Head of caudate nucleus (tissue), 42 donors: Measurements from ENCODE around the gene CDC42EP4.
A peak's percentile ranks its signal among the peaks of the same experiment; 100 is the strongest.

Experiments used
- DNase-seq, 42 donors: peaks; one replicate each; pipeline versions ENCODE4 v3.0.0 to v3.0.0-alpha.2; 2020 to 2021; ENCODE audit warnings: mixed read lengths in 7 of 42
- intact Hi-C: fragments of 100-400 bp; cut with DNase I; formaldehyde crosslinking; loops from one replicate; pipeline ENCODE4 v1.15.0; 2022

The CDC42EP4 gene

GRCh38 chr17:73311781-73312641 lies at the start of gene CDC42EP4:
CDC42EP4 (minus strand) TSS chr17:73312001; CDS start chr17:73286500, 25,501 bp downstream.
- DNase-seq, result peak; percentile 89 to 98 (median 95)
- intact Hi-C loops, result loop anchor here (2.0 kb wide), 1 partner anchor 31 kb away; no protein-coding TSS in a partner anchor

DNA sequence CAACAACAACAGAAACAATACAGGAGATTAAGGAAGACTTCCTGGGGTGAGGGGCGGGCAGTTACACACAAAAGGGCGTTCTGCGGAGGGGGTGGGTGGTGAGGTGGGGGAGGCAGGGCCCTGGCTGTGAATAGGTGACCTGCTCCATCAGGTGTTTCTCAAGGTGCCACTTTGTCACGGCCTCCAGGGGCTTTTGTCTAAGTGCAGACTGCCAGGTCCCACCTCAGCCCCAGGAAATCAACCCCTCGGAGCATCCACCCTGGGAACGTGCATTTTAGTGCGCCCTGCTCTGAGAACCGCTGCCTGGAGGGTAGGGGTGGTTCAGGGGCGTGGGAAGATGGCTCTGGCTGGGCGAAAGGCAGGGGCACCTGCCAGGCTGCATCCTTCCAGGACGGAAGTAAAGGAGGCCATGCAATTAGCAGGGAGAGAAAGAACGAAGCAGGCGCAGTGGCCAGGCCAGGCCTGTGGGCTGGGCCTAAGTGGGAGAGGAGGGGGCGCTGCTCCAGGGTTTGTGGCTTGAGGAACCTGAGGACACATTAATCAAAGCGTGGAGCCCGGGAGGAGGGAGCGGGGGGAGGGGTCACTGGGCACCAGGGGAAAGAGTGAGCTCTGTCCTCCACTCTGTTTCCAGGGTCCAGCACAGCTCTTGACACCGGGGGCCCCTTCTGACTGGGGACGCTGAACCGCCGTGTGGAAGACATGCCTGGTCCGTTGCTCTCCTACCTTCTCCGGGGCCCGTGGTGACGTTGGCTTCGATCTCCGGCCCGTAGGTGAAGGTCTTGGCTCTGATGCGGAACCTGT lies 49.4 kb upstream of the CDC42EP4 start:
- intact Hi-C loops, result loop anchor here (10.0 kb wide), 1 partner anchor 166 kb away; the partner anchor contains the start of gene COG1
- no peak for DNase-seq

- peak in 5 of 42 donors; percentile 40 to 55 (median 44) for DNase-seq
- intact Hi-C loops, result loop anchor here (10.0 kb wide), 1 partner anchor 165 kb away; the partner anchor contains the start of gene COG1
These were observed 48.2 kb upstream of the CDC42EP4 start for GRCh38 chr17:73359987-73360410.

DNA sequence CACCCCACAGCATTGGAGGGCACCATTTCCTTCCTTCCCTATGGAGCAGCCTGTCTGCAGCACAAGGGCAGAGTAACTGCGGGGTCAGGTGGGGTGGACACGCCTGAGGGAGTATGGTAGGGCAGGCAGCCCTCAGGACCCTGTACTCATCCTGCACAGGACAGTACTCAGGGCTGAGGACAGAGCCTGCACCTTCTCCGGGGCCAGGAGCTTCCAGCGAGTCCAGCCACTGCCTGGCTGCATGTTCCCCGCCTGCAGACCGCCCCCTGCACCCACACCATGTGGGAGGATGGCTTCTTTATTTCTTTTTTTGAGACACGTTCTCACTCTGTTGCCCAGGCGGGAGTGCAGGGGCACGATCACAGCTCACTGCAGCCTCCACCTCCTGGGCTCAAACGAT lies 47.6 kb upstream of the CDC42EP4 start:
- intact Hi-C loops, result no loop called here
- no peak for DNase-seq

- no peak for DNase-seq
- intact Hi-C loops, result no loop called here
These were observed 46.9 kb upstream of the CDC42EP4 start for GRCh38 chr17:73358668-73359067.

DNA sequence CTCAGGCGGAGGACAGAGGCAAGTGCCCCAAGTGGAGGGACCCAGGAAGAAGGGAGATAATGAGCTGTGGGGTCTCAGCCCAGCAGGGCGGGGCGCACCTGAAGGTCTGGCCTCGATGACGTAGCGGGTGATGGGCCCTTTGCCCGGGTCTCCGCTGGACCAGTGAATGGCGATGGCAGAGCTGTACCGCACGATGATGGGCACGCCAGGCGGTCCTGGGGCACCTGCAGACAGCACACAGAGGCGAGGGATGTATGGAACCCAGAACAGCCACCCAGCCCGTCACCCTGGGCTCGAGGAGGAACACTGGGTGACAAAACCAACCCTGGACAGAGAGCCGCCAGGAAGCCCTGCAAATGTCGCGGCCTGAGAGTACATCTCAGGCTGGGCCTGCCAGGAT lies 46.2 kb upstream of the CDC42EP4 start:
- intact Hi-C loops, result no loop called here
- DNase-seq, result no peak

DNA sequence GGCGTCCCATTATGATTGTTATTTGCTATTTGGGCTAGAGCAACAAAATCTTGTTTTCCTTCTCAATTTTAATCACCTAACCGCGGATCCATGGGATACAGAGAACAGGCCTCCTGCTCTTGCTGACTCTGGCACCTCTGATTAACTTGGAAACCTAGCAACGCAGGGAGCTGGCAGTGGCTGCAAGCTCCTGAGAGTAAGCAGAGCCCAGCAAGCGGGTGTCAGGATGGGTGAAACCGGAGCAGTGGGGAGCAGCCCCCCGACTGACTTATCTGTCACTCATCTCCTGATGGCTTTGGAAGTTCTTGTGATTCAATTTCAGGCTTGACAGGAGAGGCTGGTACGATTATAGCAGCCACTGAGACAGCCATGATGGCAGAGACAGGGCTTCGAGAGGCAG lies 45.5 kb upstream of the CDC42EP4 start:
- intact Hi-C loops, result no loop called here
- peak in 2 of 42 donors; percentile 41 to 45 for DNase-seq

DNA sequence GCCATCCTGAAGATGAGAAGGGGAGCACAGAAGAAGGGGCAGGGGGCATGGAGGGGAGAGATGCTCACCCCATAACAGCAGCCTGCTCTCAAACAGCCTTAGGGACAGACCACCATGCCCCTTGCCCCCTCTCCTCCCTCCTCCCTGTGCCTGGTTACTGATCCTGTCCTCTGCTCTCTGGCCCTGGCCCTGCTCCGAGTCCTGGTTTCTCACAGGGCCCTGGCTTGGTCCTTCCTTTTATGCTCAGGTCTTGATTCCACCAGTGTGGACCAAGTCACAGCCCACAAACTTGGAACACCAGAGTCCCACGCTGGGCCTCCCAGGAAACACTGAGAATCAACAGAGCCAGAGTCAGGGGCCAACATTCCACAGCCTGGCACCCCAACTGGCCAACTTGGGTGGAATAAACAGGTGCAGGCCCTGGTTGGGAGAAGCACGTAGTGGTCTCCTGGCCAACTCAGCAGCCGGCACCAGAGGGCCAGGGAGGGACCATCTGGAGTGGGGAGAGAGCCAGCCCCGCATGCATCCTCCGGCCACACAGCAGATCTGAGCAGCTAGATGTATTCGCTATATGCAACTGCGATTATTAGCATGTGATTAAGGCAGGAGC lies 44.9 kb upstream of the CDC42EP4 start:
- intact Hi-C loops, result no loop called here
- DNase-seq, result no peak

GRCh38 chr17:73354423-73355284 lies 42.9 kb upstream of the CDC42EP4 start:
- intact Hi-C loops, result no loop called here
- DNase-seq, result no peak

DNA sequence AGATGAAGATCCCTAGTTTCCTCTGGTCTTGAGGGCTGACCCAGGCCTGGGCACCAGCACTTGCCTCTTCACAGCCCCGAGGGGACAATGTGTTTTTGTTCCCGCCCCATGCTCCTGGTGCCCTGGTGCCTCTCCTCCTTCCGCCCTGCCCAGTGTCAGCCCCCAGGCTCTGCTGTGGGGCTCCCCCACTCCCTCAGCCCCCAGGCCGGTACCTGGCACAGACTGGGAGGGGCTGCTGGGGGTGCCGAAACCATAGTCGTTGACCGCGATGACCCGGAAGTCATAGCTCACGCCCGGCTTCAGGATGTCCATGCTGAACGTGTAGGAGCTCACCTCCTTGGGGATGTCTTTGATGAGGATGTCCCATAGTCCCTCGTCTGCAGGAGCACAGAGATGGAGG lies 40.5 kb upstream of the CDC42EP4 start:
- intact Hi-C loops, result no loop called here
- no peak for DNase-seq

DNA sequence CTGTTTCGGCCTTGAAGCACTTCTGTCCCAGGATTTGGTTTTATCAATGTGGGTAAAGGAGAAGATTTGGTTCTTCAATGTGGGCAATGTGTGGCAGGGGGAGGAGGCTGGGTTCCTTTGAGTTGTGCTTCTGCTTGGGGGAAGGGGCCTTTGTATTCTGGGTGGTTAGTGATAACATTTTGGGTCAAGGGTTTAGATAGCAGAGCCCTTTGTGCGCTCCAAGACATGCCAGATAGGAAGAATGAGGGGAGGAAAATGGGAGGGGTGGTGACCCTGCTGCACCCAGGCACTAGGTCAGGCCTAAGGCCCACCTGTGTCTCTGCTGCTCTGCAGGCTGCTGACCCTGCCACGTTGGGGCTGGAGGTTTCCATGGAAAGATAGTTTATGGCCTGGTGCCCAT lies 40.0 kb upstream of the CDC42EP4 start:
- DNase-seq, result no peak
- intact Hi-C loops, result no loop called here

DNA sequence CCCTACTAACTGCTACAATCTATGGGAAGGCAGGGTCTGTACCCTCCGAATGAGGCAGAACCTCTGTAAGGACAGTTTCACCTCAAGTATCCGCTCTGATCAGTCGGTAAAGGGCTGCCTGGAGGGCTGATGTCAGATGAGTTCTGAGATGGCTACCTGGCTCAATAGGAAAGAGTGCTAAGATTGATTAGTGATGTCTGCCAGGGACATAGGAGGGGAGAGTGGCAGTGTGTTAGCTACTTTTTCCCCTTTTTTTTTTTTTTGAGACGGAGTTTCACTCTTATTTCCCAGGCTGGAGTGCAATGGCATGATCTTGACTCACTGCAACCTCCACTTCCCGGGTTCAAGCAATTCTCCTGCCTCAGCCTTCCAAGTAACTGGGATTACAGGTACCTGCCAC lies 39.1 kb upstream of the CDC42EP4 start:
- DNase-seq, result no peak
- intact Hi-C loops, result no loop called here

DNA sequence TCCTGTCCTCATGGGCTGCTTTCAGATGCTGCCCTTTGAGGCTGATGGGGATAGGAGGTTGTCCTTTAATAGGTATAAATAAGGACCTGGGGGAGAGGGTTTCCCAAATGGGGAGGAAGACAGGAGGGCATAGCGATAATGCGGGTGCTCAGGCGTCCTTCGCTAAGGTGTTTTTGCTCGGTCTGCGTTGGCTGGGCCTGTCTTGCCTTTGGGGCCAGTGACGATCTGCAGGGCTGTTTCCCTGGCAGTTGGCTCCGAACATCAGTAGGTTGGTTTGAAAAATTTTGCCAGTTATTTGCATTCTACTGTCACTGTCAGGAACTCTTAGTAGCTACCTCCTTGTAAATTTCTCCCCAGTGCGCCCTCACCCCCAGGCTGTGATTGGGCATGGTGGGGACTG lies 37.8 kb upstream of the CDC42EP4 start:
- intact Hi-C loops, result no loop called here

DNA sequence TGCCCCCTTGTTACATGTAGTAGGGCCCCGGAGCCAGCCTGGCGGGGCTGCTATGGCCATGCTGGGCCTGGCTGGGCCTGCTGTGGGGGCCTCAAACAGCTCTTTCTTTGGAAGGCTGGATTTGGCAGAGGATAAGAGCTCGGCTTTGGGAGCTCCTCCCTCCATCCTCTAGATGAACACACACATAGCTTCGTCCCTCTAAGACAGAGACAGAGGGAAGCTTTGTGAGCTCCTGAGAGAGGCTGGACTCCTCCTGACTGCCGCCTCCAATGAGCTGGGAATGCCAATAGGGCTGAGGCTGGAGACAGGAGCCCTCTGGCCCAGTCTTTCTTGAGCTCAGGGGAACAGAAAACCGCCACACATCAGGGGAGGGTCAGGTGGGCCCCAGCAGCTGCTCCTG lies 37.3 kb upstream of the CDC42EP4 start:
- intact Hi-C loops, result no loop called here
- DNase-seq, result peak; percentile 44 to 86 (median 70)

More for the DNA sequence above, 37.8 kb upstream of the CDC42EP4 start:
- DNase-seq, result no peak

- intact Hi-C loops, result no loop called here
- no peak for DNase-seq
These were observed 37.0 kb upstream of the CDC42EP4 start for GRCh38 chr17:73348829-73349095.

GRCh38 chr17:73348018-73348828 lies 36.4 kb upstream of the CDC42EP4 start:
- no peak for DNase-seq
- intact Hi-C loops, result no loop called here

GRCh38 chr17:73347351-73347750 lies 35.5 kb upstream of the CDC42EP4 start:
- intact Hi-C loops, result no loop called here
- peak in 37 of 42 donors; percentile 23 to 87 (median 66) for DNase-seq
